PC-9 (cell line): ENCODE measurements around the gene ABHD16B. TPM values are rescaled to one million over a fixed set of nuclear protein-coding genes. Genes with fewer than 3 reads are reported as not detected.

ENCODE experiments used
- BruUV-seq: library from RNA; stranded (reverse); fragments of 400-500 nt; replicated peaks from 2 replicates; lab custom pipeline; 2021; lab: Mats Ljungman, UMichigan
- CTCF ChIA-PET: fragments of 300-600 bp; sonication (Branson Sonifier 250); formaldehyde crosslinking; loops from one replicate; lab custom pipeline; 2022; ENCODE audit warnings: antibody characterized with exemption; lab: Charles Lee
- POLR2A ChIA-PET: fragments of 300-600 bp; sonication (Branson Sonifier 250); formaldehyde crosslinking; loops from one replicate; lab custom pipeline; 2022; ENCODE audit warnings: antibody characterized with exemption; ENCODE audit not compliant: unreplicated experiment; lab: Charles Lee
- DNase-seq, 2 experiments: peaks; one replicate each; pipeline versions ENCODE4 v3.0.0 to v3.0.0-alpha.2; 2015 to 2022; ENCODE audit warnings: mixed read lengths in 1 of 2
- H2AFZ ChIP-seq: fragments of 200-600 bp; sonication (generic); 2 replicates; pipeline ENCODE4 v1.8.1; 2017; ENCODE audit warnings: antibody characterized with exemption
- H3F3A ChIP-seq: fragments of 200-600 bp; sonication (generic); 2 replicates; pipeline ENCODE4 v1.8.1; 2017; ENCODE audit warnings: antibody characterized with exemption, mild to moderate bottlenecking, low read depth; ENCODE audit not compliant: insufficient read depth
- H3K27ac ChIP-seq: fragments of 200-600 bp; sonication (generic); 2 replicates; pipeline ENCODE4 v1.6.1; 2016; ENCODE audit warnings: mixed run types
- H3K27me3 ChIP-seq: fragments of 200-600 bp; sonication (generic); 2 replicates; pipeline ENCODE4 v1.6.1; 2016; ENCODE audit warnings: low read depth, mixed run types; ENCODE audit not compliant: insufficient read depth
- H3K36me3 ChIP-seq: fragments of 200-600 bp; sonication (generic); 2 replicates; pipeline ENCODE4 v1.6.1; 2016; ENCODE audit warnings: low read depth, mixed run types
- H3K4me1 ChIP-seq: fragments of 200-600 bp; sonication (generic); replicated peaks from 2 replicates; pipeline ENCODE4 v1.6.1; 2016; ENCODE audit warnings: mixed run types; ENCODE audit not compliant: insufficient read depth
- H3K4me2 ChIP-seq: fragments of 200-600 bp; sonication (generic); 2 replicates; pipeline ENCODE4 v1.6.1; 2017; ENCODE audit warnings: mixed run types
- H3K4me3 ChIP-seq: fragments of 200-600 bp; sonication (generic); 2 replicates; pipeline ENCODE4 v1.6.1; 2016; ENCODE audit warnings: mixed run types
- H3K79me2 ChIP-seq: fragments of 200-600 bp; sonication (generic); 2 replicates; pipeline ENCODE4 v1.6.1; 2017; ENCODE audit warnings: low read depth, mixed run types
- H3K9me2 ChIP-seq: fragments of 200-600 bp; sonication (generic); 2 replicates; pipeline ENCODE4 v1.8.1; 2017; ENCODE audit warnings: mild to moderate bottlenecking; ENCODE audit not compliant: insufficient read depth
- H3K9me3 ChIP-seq: fragments of 200-600 bp; sonication (generic); 2 replicates; pipeline ENCODE4 v1.8.1; 2016; ENCODE audit warnings: low read depth; ENCODE audit not compliant: insufficient read depth
- H4K20me1 ChIP-seq: fragments of 200-600 bp; sonication (generic); 2 replicates; pipeline ENCODE4 v1.8.1; 2017; ENCODE audit not compliant: insufficient read depth
- EZH2 ChIP-seq: fragments of 200-600 bp; sonication (generic); IDR thresholded peaks from 2 replicates; pipeline ENCODE4 v1.8.0; 2017; ENCODE audit warnings: antibody characterized with exemption, low read depth
- intact Hi-C: fragments of 100-400 bp; cut with micrococcal nuclease; formaldehyde crosslinking; loops from one replicate; pipeline ENCODE4 v1.10.0; 2022; ENCODE audit not compliant: unreplicated experiment
- total RNA-seq: library from RNA; stranded (reverse); gene quantifications from 2 replicates; pipeline ENCODE4 v1.2.3, GENCODE V29; 2021
- TF ChIP-seq, protein P1 (sequence below): fragments of 200-600 bp; sonication (generic); conservative IDR thresholded peaks from 2 replicates; pipeline ENCODE4 v1.6.1; 2017; ENCODE audit warnings: mixed run types, antibody characterized with exemption, mild to moderate bottlenecking, moderate library complexity

Gene ABHD16B
- total RNA-seq, 1 experiment from 2014 or later, result not detected

DNA sequence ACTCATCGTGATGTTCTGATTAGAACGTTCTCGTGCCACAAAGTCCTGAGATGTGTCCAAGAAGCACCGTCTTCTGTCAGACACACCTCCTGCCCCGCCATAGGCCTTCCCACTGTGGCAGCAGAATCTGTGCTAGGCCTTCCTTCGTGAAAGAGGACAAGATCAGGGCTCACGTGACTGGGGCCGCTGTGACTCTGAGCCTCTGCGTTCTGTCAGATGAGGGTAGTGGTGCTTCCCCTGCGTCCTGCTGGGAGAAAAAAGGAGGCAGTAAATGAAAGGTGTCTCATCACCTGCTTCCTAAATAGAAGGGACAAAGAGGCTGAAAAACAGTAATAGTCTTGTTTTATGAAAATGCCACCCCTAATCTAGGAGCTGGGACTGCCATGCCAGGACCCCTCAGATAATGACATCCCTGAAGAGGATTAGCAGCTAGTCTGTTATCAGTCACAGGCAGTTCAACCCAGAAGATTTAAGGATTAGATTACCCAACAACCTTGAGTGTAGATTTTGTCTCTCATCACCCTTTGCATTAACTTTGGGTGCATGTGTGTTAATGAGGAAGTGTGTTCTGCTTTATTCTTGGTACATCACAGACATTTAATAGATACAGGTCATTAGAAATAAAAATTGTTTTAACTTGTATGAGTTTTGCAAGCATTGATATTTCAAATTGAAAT is 37.7 kb downstream of the ABHD16B start:
- Histone ChIP-seq H3K36me3 (peaks cover 10% of the 10 kb centered on the region; the same call in 1 of the 2 replicates), H3K9me2 (no peaks in the 10 kb centered on the region), H3F3A (peaks cover 47% of the 10 kb centered on the region), H3K4me2 (no peak overlapping the region), H3K27me3 (no peaks in the 10 kb centered on the region), H2AFZ (no peak overlapping the region), H3K79me2 (peaks cover 86% of the 10 kb centered on the region), H3K9me3 (no peaks in the 10 kb centered on the region), H3K4me1 (peaks cover 17% of the 10 kb centered on the region), H3K27ac (no peak overlapping the region), H3K4me3 (no peak overlapping the region), H4K20me1 (peaks cover 52% of the 10 kb centered on the region)
- ChIA-PET POLR2A (no interaction called here), CTCF (interaction anchor here (0.7 kb wide), 1 partner anchor 93 kb away, joined by 3 read pairs; no protein-coding TSS in a partner anchor)
- intact Hi-C loops, result loop anchor here (5.0 kb wide), 1 partner anchor 58 kb away; the partner anchor contains the start of gene UCKL1
- TF ChIP-seq, protein P1, sequence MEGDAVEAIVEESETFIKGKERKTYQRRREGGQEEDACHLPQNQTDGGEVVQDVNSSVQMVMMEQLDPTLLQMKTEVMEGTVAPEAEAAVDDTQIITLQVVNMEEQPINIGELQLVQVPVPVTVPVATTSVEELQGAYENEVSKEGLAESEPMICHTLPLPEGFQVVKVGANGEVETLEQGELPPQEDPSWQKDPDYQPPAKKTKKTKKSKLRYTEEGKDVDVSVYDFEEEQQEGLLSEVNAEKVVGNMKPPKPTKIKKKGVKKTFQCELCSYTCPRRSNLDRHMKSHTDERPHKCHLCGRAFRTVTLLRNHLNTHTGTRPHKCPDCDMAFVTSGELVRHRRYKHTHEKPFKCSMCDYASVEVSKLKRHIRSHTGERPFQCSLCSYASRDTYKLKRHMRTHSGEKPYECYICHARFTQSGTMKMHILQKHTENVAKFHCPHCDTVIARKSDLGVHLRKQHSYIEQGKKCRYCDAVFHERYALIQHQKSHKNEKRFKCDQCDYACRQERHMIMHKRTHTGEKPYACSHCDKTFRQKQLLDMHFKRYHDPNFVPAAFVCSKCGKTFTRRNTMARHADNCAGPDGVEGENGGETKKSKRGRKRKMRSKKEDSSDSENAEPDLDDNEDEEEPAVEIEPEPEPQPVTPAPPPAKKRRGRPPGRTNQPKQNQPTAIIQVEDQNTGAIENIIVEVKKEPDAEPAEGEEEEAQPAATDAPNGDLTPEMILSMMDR, result no peak
- TF ChIP-seq EZH2, result no peak
- no peak for DNase-seq
- no TSS peak for BruUV-seq

DNA sequence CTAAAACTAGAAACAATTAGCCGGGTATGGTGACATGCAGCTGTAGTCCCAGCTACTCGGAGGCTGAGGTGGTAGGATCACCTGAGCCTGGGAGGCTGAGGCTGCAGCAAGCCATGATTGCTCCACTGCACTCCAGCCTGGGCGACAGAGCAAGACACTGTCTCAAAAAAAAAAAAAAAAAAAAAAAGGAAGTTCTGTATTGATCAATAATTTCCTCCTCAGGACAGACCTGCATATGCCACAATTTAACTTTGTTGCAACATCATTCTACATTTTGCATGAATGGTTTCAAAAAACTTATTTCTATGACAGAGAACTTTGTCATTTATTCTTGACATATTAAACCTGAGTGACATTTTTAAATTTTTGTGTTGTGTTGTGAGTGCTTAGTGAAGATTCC is 39.1 kb downstream of the ABHD16B start:
- H3K79me2 ChIP-seq, result peaks cover 100% of the 10 kb centered on the region
- intact Hi-C loops, result no loop called here
- peaks cover 44% of the 10 kb centered on the region for H3F3A ChIP-seq
- H3K27ac ChIP-seq, result no peak overlapping the region
- peaks cover 65% of the 10 kb centered on the region for H4K20me1 ChIP-seq
- CTCF ChIA-PET, result no interaction called here
- no peaks in the 10 kb centered on the region for H3K27me3 ChIP-seq
- H3K4me1 ChIP-seq, result peaks cover 14% of the 10 kb centered on the region
- BruUV-seq, result no TSS peak
- TF ChIP-seq, protein P1, result no peak
- TF ChIP-seq EZH2, result no peak
- DNase-seq, result no peak
- no peak overlapping the region for H3K4me2 ChIP-seq
- no peak overlapping the region for H3K4me3 ChIP-seq
- H2AFZ ChIP-seq, result no peak overlapping the region
- H3K9me2 ChIP-seq, result no peaks in the 10 kb centered on the region
- POLR2A ChIA-PET, result no interaction called here
- H3K36me3 ChIP-seq, result peaks cover 10% of the 10 kb centered on the region; the same call in 1 of the 2 replicates
- H3K9me3 ChIP-seq, result no peaks in the 10 kb centered on the region

DNA sequence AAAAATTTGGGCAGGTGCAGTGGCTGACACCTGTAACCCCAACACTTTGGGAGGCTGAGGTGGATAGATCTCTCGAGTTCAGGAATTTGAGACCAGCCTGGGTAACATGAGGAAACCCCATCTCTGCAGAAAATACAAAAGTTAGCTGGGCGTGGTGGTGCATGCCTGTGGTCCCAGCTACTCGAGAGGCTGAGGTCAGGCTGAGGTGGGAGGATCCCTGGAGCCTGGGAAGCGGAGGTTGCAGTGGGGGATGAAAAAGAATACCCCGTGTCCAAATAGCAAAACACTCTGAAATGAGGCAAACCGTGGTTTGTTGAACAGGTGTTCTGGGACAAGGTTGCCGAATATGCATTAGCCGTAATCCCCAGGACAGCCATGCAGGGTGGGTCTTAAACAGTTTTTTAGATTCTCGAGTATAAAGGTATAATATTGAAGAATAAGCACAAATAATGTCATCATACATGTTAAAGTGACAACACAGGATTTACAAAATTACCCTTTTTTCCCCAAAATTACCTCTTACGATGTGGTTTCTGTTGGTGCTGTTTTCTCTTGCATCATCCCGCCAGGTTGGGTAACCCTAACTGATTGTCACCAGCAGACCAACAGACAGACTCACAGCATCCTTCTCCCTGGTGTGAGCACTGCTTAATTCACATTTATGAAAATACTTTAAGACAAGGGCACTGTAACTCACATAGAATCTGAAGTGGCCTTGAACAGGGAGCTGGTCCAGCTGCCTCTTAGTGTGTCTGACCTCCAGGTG is 42.7 kb downstream of the ABHD16B start:
- ChIA-PET CTCF (no interaction called here), POLR2A (no interaction called here)
- Histone ChIP-seq H4K20me1 (peaks cover 61% of the 10 kb centered on the region), H3K36me3 (no peaks in the 10 kb centered on the region), H3K9me2 (no peaks in the 10 kb centered on the region), H3K79me2 (peaks cover 97% of the 10 kb centered on the region), H3F3A (peaks cover 27% of the 10 kb centered on the region; the same call in 1 of the 2 replicates), H3K4me1 (no peaks in the 10 kb centered on the region), H3K27me3 (no peaks in the 10 kb centered on the region), H3K27ac (no peak overlapping the region), H3K4me2 (no peak overlapping the region), H3K4me3 (no peak overlapping the region), H2AFZ (no peak overlapping the region), H3K9me3 (no peaks in the 10 kb centered on the region)
- TF ChIP-seq, protein P1, result no peak
- TF ChIP-seq EZH2, result no peak
- DNase-seq, result no peak
- intact Hi-C loops, result no loop called here
- BruUV-seq, result TSS peak; percentile 8
